CD4-positive, alpha-beta T cell treated with Interferon gamma for 1 hour (primary cell): ENCODE results near the gene PLXNB2.

ENCODE experiments used
- DNase-seq: peaks from one replicate; pipeline ENCODE4 v3.0.0-alpha.2; 2020

Gene PLXNB2

GRCh38 chr22:50297510-50298265 lies 9.8 kb downstream of the PLXNB2 start:
- DNase-seq: no peak

- DNase-seq: no peak
Observed at GRCh38 chr22:50296658-50297490, 10.6 kb downstream of the PLXNB2 start.

- DNase-seq: no peak
Observed at GRCh38 chr22:50294319-50294656, 13.2 kb downstream of the PLXNB2 start.

GRCh38 chr22:50293441-50294318 lies 13.8 kb downstream of the PLXNB2 start:
- peak; percentile 38 for DNase-seq

- DNase-seq: peak; percentile 36
Observed at GRCh38 chr22:50292643-50293440, 14.6 kb downstream of the PLXNB2 start.

- no peak for DNase-seq
Observed at GRCh38 chr22:50289942-50290630, 17.4 kb downstream of the PLXNB2 start.

- no peak for DNase-seq
Observed at GRCh38 chr22:50289151-50289941, 18.1 kb downstream of the PLXNB2 start.

GRCh38 chr22:50287731-50288130 lies 19.7 kb downstream of the PLXNB2 start:
- DNase-seq: no peak

- no peak for DNase-seq
Observed at GRCh38 chr22:50286701-50287318, 20.6 kb downstream of the PLXNB2 start.

GRCh38 chr22:50286275-50286674 lies 21.2 kb downstream of the PLXNB2 start:
- no peak for DNase-seq

GRCh38 chr22:50285568-50286229 lies 21.7 kb downstream of the PLXNB2 start:
- no peak for DNase-seq

- DNase-seq: no peak
Observed at GRCh38 chr22:50284479-50284878, 23.0 kb downstream of the PLXNB2 start.

- no peak for DNase-seq
Observed at GRCh38 chr22:50283821-50284220, 23.6 kb downstream of the PLXNB2 start.

- no peak for DNase-seq
Observed at GRCh38 chr22:50282361-50283155, 24.9 kb downstream of the PLXNB2 start.

- no peak for DNase-seq
Observed at GRCh38 chr22:50281957-50282356, 25.5 kb downstream of the PLXNB2 start.

- DNase-seq: no peak
Observed at GRCh38 chr22:50281384-50281760, 26.1 kb downstream of the PLXNB2 start.

- DNase-seq: no peak
Observed at GRCh38 chr22:50280708-50281383, 26.6 kb downstream of the PLXNB2 start.

GRCh38 chr22:50280022-50280707 lies 27.3 kb downstream of the PLXNB2 start:
- DNase-seq: no peak
